GM23338 (cell line): Measurements from ENCODE around the gene BAHCC1. TPM values are rescaled to one million over a fixed set of nuclear protein-coding genes. Genes with fewer than 3 reads are reported as not detected.

ENCODE experiments used
- ATAC-seq: fragments of 200-7000 bp; cut with Tn5 transposase; 3 replicates; pipeline ENCODE4 v1.9.1; 2020
- DNase-seq: peaks from one replicate; pipeline ENCODE4 v3.0.0-alpha.2; 2015; ENCODE audit warnings: low spot score
- H2AFZ ChIP-seq: fragments of 200-600 bp; sonication (generic); 2 replicates; pipeline ENCODE4 v1.8.0; 2016; ENCODE audit warnings: antibody characterized with exemption, mild to moderate bottlenecking, moderate library complexity
- H3F3A ChIP-seq: fragments of 200-600 bp; sonication (generic); replicated peaks from 2 replicates; pipeline ENCODE4 v1.8.0; 2017; ENCODE audit warnings: antibody characterized with exemption, mixed run types, low read depth
- H3K27ac ChIP-seq: fragments of 200-600 bp; sonication (generic); 2 replicates; pipeline ENCODE4 v1.6.1; 2016; ENCODE audit warnings: low read depth
- H3K27me3 ChIP-seq: fragments of 200-600 bp; sonication (generic); 2 replicates; pipeline ENCODE4 v1.8.0; 2016; ENCODE audit warnings: mild to moderate bottlenecking, mixed run types, moderate library complexity; ENCODE audit not compliant: insufficient read depth
- H3K36me3 ChIP-seq: fragments of 200-600 bp; sonication (generic); 2 replicates; pipeline ENCODE4 v1.8.0; 2016; ENCODE audit warnings: mild to moderate bottlenecking; ENCODE audit not compliant: insufficient read depth
- H3K4me1 ChIP-seq: fragments of 200-600 bp; sonication (generic); 2 replicates; pipeline ENCODE4 v1.8.0; 2016; ENCODE audit warnings: mild to moderate bottlenecking, moderate library complexity; ENCODE audit not compliant: insufficient read depth
- H3K4me2 ChIP-seq: fragments of 200-600 bp; sonication (generic); 2 replicates; pipeline ENCODE4 v1.7.1; 2017; ENCODE audit warnings: mixed run types
- H3K4me3 ChIP-seq: fragments of 200-600 bp; sonication (generic); 2 replicates; pipeline ENCODE4 v1.6.1; 2016; ENCODE audit warnings: mixed run types
- H3K79me2 ChIP-seq: fragments of 200-600 bp; sonication (generic); replicated peaks from 2 replicates; pipeline ENCODE4 v1.8.0; 2017; ENCODE audit warnings: mild to moderate bottlenecking; ENCODE audit not compliant: insufficient read depth
- H3K9me2 ChIP-seq: fragments of 200-600 bp; sonication (generic); 2 replicates; pipeline ENCODE4 v1.8.0; 2017; ENCODE audit not compliant: insufficient read depth
- H4K20me1 ChIP-seq: fragments of 200-600 bp; sonication (generic); replicated peaks from 2 replicates; pipeline ENCODE4 v1.8.0; 2017; ENCODE audit warnings: mild to moderate bottlenecking; ENCODE audit not compliant: insufficient read depth
- H3K27ac Mint-ChIP-seq: 2 replicates; pipeline ENCODE4 v1.8.0; 2020; ENCODE audit warnings: inconsistent platforms, mild to moderate bottlenecking, moderate library complexity, mixed read lengths
- H3K27me3 Mint-ChIP-seq: 3 replicates; pipeline ENCODE4 v1.8.0; 2022; ENCODE audit warnings: low read depth, mild to moderate bottlenecking, moderate library complexity, mixed read lengths, inconsistent platforms; ENCODE audit not compliant: insufficient read depth, poor library complexity
- H3K36me3 Mint-ChIP-seq: 3 replicates; pipeline ENCODE4 v1.8.0; 2021; ENCODE audit warnings: low read depth, mild to moderate bottlenecking, inconsistent platforms, moderate library complexity, mixed read lengths
- H3K4me1 Mint-ChIP-seq: 3 replicates; pipeline ENCODE4 v1.8.0; 2020; ENCODE audit warnings: mild to moderate bottlenecking, inconsistent platforms, mixed read lengths
- H3K4me3 Mint-ChIP-seq: 3 replicates; pipeline ENCODE4 v1.8.0; 2021; ENCODE audit warnings: moderate library complexity, mild to moderate bottlenecking, inconsistent platforms, mixed read lengths
- H3K9me3 Mint-ChIP-seq: 3 replicates; pipeline ENCODE4 v1.8.0; 2020; ENCODE audit warnings: moderate library complexity, mild to moderate bottlenecking, inconsistent platforms, mixed read lengths
- CREB1 ChIP-seq: fragments of 250-450 bp; sonication (Bioruptor Pico); IDR thresholded peaks from 2 replicates; pipeline ENCODE4 v1.5.0; 2020; ENCODE audit warnings: low read depth, mild to moderate bottlenecking, moderate library complexity
- CTCF ChIP-seq, 2 experiments: fragments of 200-600 bp in 1 of 2; sonication (generic) in 1 of 2; conservative IDR thresholded peaks; 2 replicates each; pipeline versions ENCODE4 v1.5.1 to v1.6.1; 2016 to 2017; ENCODE audit warnings: antibody characterized with exemption in 2 of 2, low read depth in 2 of 2, mild to moderate bottlenecking in 2 of 2, moderate library complexity in 1 of 2
- EZH2 ChIP-seq: fragments of 200-600 bp; sonication (generic); IDR thresholded peaks from one replicate; pipeline ENCODE4 v1.8.0; 2017; ENCODE audit warnings: antibody characterized with exemption, mild to moderate bottlenecking, low read depth; ENCODE audit not compliant: unreplicated experiment
- EZH2phosphoT487 ChIP-seq: fragments of 200-600 bp; sonication (generic); IDR thresholded peaks from one replicate; pipeline ENCODE4 v1.8.1; 2018; ENCODE audit warnings: antibody characterized with exemption; ENCODE audit not compliant: unreplicated experiment
- JUNB ChIP-seq: IDR thresholded peaks from one replicate; pipeline ENCODE4 v1.6.1; 2016; ENCODE audit warnings: antibody characterized with exemption; ENCODE audit not compliant: unreplicated experiment
- NANOG ChIP-seq: IDR thresholded peaks from 2 replicates; pipeline ENCODE4 v1.6.1; 2016; ENCODE audit warnings: antibody characterized with exemption, borderline replicate concordance
- POLR2AphosphoS5 ChIP-seq: IDR thresholded peaks from 2 replicates; pipeline ENCODE4 v1.6.1; 2016; ENCODE audit warnings: antibody characterized with exemption, low read depth
- REST ChIP-seq: IDR thresholded peaks from one replicate; pipeline ENCODE4 v1.6.1; 2018; ENCODE audit warnings: antibody characterized with exemption; ENCODE audit not compliant: unreplicated experiment
- STAT1 ChIP-seq: IDR thresholded peaks from one replicate; pipeline ENCODE4 v1.6.1; 2016; ENCODE audit warnings: antibody characterized with exemption; ENCODE audit not compliant: unreplicated experiment
- ZNF114 ChIP-seq: fragments of 250-450 bp; sonication (Bioruptor Pico); IDR thresholded peaks from 2 replicates; pipeline ENCODE4 v1.5.0; 2020; ENCODE audit warnings: mild to moderate bottlenecking, moderate library complexity
- ZNF331 ChIP-seq: fragments of 250-450 bp; sonication (Bioruptor Pico); IDR thresholded peaks from 2 replicates; pipeline ENCODE4 v1.5.0; 2020; ENCODE audit warnings: low read depth, mild to moderate bottlenecking, moderate library complexity
- polyA plus RNA-seq: library from polyadenylated mRNA; unstranded; fragments of >200 nt; fragmentation: Nextera tagmentation; extraction: Ambion mirVana; gene quantifications from 2 replicates; pipeline ENCODE4 v1.2.1, GENCODE V29; 2016
- total RNA-seq: library from RNA; depleted of rRNA; stranded (reverse); fragments of >200 nt; shearing (Covaris generic); gene quantifications from 2 replicates; pipeline ENCODE4 v1.2.3, GENCODE V29; 2014
- TF ChIP-seq, protein P1 (sequence below): fragments of 250-450 bp; sonication (Bioruptor Pico); IDR thresholded peaks from 2 replicates; pipeline ENCODE4 v1.5.0; 2020; ENCODE audit warnings: mild to moderate bottlenecking, moderate library complexity
- TF ChIP-seq, protein P2 (sequence below): IDR thresholded peaks from 2 replicates; pipeline ENCODE4 v1.6.1; 2016; ENCODE audit warnings: antibody characterized with exemption

Gene BAHCC1
- total and polyA plus RNA-seq, 2 experiments from 2014 or later, result 0.24 to 1.1 TPM

- Mint-ChIP-seq H3K27me3 (peaks cover 7% of the 10 kb centered on the region), H3K36me3 (no peaks in the 10 kb centered on the region), H3K27ac (no peak overlapping the region), H3K4me3 (no peak overlapping the region), H3K4me1 (peaks cover 3% of the 10 kb centered on the region; the same call in 1 of the 3 replicates), H3K9me3 (no peaks in the 10 kb centered on the region; the same call in 2 of the 3 replicates)
- Histone ChIP-seq H3K36me3 (no peaks in the 10 kb centered on the region), H3K4me2 (no peak overlapping the region), H3K27ac (no peak overlapping the region), H3K4me1 (no peaks in the 10 kb centered on the region), H3K27me3 (no peaks in the 10 kb centered on the region), H3F3A (no peaks in the 10 kb centered on the region), H3K79me2 (no peaks in the 10 kb centered on the region), H4K20me1 (no peaks in the 10 kb centered on the region), H3K4me3 (no peak overlapping the region), H3K9me2 (no peaks in the 10 kb centered on the region), H2AFZ (no peak overlapping the region)
- TF ChIP-seq CREB1 (no peak), EZH2 (no peak), JUNB (no peak), EZH2phosphoT487 (no peak), POLR2AphosphoS5 (no peak), STAT1 (no peak), REST (no peak), ZNF331 (no peak), CTCF (conservative IDR thresholded peaks at IDR 0.05; ENCODE audit: low read depth in 2 of 2) (no peak), NANOG (no peak), ZNF114 (CRISPR knock-in tag) (no peak)
- TF ChIP-seq, protein P1, sequence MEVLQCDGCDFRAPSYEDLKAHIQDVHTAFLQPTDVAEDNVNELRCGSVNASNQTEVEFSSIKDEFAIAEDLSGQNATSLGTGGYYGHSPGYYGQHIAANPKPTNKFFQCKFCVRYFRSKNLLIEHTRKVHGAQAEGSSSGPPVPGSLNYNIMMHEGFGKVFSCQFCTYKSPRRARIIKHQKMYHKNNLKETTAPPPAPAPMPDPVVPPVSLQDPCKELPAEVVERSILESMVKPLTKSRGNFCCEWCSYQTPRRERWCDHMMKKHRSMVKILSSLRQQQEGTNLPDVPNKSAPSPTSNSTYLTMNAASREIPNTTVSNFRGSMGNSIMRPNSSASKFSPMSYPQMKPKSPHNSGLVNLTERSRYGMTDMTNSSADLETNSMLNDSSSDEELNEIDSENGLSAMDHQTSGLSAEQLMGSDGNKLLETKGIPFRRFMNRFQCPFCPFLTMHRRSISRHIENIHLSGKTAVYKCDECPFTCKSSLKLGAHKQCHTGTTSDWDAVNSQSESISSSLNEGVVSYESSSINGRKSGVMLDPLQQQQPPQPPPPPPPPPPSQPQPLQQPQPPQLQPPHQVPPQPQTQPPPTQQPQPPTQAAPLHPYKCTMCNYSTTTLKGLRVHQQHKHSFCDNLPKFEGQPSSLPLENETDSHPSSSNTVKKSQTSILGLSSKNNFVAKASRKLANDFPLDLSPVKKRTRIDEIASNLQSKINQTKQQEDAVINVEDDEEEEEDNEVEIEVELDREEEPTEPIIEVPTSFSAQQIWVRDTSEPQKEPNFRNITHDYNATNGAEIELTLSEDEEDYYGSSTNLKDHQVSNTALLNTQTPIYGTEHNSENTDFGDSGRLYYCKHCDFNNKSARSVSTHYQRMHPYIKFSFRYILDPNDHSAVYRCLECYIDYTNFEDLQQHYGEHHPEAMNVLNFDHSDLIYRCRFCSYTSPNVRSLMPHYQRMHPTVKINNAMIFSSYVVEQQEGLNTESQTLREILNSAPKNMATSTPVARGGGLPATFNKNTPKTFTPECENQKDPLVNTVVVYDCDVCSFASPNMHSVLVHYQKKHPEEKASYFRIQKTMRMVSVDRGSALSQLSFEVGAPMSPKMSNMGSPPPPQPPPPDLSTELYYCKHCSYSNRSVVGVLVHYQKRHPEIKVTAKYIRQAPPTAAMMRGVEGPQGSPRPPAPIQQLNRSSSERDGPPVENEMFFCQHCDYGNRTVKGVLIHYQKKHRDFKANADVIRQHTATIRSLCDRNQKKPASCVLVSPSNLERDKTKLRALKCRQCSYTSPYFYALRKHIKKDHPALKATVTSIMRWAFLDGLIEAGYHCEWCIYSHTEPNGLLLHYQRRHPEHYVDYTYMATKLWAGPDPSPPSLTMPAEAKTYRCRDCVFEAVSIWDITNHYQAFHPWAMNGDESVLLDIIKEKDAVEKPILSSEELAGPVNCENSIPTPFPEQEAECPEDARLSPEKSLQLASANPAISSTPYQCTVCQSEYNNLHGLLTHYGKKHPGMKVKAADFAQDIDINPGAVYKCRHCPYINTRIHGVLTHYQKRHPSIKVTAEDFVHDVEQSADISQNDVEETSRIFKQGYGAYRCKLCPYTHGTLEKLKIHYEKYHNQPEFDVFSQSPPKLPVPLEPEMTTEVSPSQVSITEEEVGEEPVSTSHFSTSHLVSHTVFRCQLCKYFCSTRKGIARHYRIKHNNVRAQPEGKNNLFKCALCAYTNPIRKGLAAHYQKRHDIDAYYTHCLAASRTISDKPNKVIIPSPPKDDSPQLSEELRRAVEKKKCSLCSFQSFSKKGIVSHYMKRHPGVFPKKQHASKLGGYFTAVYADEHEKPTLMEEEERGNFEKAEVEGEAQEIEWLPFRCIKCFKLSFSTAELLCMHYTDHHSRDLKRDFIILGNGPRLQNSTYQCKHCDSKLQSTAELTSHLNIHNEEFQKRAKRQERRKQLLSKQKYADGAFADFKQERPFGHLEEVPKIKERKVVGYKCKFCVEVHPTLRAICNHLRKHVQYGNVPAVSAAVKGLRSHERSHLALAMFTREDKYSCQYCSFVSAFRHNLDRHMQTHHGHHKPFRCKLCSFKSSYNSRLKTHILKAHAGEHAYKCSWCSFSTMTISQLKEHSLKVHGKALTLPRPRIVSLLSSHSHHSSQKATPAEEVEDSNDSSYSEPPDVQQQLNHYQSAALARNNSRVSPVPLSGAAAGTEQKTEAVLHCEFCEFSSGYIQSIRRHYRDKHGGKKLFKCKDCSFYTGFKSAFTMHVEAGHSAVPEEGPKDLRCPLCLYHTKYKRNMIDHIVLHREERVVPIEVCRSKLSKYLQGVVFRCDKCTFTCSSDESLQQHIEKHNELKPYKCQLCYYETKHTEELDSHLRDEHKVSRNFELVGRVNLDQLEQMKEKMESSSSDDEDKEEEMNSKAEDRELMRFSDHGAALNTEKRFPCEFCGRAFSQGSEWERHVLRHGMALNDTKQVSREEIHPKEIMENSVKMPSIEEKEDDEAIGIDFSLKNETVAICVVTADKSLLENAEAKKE (CRISPR knock-in tag), result no peak
- TF ChIP-seq, protein P2, sequence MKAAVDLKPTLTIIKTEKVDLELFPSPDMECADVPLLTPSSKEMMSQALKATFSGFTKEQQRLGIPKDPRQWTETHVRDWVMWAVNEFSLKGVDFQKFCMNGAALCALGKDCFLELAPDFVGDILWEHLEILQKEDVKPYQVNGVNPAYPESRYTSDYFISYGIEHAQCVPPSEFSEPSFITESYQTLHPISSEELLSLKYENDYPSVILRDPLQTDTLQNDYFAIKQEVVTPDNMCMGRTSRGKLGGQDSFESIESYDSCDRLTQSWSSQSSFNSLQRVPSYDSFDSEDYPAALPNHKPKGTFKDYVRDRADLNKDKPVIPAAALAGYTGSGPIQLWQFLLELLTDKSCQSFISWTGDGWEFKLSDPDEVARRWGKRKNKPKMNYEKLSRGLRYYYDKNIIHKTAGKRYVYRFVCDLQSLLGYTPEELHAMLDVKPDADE, result no peak
- ATAC-seq, result no peak
- DNase-seq, result no peak
These were observed 63.4 kb downstream of the BAHCC1 start for GRCh38 chr17:81458628-81459027.
